ENCODE results near the gene DUSP16. TPM values are rescaled to one million over a fixed set of nuclear protein-coding genes. Genes with fewer than 3 reads are reported as not detected.

Gene DUSP16
- total and polyA plus RNA-seq, 2 experiments from 2014 or later, result 11.7 to 59.4 TPM

DNA sequence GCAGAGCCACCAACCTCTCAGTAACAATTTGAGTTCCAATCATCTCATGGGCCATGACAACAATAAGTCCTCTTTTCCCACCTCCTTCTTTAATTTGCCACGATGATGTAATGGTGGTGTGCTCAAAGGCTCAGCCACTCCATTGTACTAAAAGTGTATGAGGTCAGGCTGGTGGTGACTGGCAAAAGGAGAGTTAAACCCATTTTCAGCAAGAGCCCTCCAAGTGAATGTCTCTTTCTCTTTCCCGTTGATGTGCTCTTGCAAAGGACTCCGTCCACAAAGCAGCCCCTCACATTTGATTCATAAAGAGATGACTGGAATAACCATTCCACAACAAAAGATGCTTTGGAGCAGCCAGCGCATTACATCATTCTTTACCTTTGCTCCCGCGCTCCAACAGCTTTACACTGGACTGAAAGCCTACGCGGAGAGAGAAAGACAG, 41.6 kb downstream of the DUSP16 start:
- 0 out of 2 replicates have a peak, but pooled peaks cover 4% of the 10 kb centered on the region for H4K20me1 ChIP-seq (replicated peaks; ENCODE audit: insufficient read depth)
- H3K4me2 ChIP-seq, result no peak overlapping the region; the same call in 1 of the 2 replicates
- H3K4me3 ChIP-seq, result no peak overlapping the region
- Mint-ChIP-seq H3K36me3 (ENCODE audit: low read depth) (peaks cover 42% of the 10 kb centered on the region), H3K27me3 (ENCODE audit: insufficient read depth, low read depth, poor library complexity) (peaks cover 2% of the 10 kb centered on the region), H3K9me3 (no peaks in the 10 kb centered on the region), H3K4me3 (no peak overlapping the region), H3K4me1 (peaks cover 44% of the 10 kb centered on the region), H3K27ac (peak overlapping the region; percentile 71)
- H3K9me2 ChIP-seq (ENCODE audit: insufficient read depth), result no peaks in the 10 kb centered on the region
- 0 out of 2 replicates have a peak, but pooled peaks cover 3% of the 10 kb centered on the region for H3K36me3 ChIP-seq (ENCODE audit: insufficient read depth)
- no peak overlapping the region for H2AFZ ChIP-seq
- no peaks in the 10 kb centered on the region for H3F3A ChIP-seq (replicated peaks; ENCODE audit: low read depth)
- H3K27me3 ChIP-seq (ENCODE audit: insufficient read depth), result no peaks in the 10 kb centered on the region
- peaks cover 81% of the 10 kb centered on the region for H3K79me2 ChIP-seq (replicated peaks; ENCODE audit: insufficient read depth)
- TF ChIP-seq POLR2AphosphoS5 (IDR thresholded peaks at IDR 0.05; ENCODE audit: low read depth), result no peak
- TF ChIP-seq CREB1 (CRISPR knock-in tag; IDR thresholded peaks at IDR 0.05; ENCODE audit: low read depth), result no peak
- TF ChIP-seq, protein P1, sequence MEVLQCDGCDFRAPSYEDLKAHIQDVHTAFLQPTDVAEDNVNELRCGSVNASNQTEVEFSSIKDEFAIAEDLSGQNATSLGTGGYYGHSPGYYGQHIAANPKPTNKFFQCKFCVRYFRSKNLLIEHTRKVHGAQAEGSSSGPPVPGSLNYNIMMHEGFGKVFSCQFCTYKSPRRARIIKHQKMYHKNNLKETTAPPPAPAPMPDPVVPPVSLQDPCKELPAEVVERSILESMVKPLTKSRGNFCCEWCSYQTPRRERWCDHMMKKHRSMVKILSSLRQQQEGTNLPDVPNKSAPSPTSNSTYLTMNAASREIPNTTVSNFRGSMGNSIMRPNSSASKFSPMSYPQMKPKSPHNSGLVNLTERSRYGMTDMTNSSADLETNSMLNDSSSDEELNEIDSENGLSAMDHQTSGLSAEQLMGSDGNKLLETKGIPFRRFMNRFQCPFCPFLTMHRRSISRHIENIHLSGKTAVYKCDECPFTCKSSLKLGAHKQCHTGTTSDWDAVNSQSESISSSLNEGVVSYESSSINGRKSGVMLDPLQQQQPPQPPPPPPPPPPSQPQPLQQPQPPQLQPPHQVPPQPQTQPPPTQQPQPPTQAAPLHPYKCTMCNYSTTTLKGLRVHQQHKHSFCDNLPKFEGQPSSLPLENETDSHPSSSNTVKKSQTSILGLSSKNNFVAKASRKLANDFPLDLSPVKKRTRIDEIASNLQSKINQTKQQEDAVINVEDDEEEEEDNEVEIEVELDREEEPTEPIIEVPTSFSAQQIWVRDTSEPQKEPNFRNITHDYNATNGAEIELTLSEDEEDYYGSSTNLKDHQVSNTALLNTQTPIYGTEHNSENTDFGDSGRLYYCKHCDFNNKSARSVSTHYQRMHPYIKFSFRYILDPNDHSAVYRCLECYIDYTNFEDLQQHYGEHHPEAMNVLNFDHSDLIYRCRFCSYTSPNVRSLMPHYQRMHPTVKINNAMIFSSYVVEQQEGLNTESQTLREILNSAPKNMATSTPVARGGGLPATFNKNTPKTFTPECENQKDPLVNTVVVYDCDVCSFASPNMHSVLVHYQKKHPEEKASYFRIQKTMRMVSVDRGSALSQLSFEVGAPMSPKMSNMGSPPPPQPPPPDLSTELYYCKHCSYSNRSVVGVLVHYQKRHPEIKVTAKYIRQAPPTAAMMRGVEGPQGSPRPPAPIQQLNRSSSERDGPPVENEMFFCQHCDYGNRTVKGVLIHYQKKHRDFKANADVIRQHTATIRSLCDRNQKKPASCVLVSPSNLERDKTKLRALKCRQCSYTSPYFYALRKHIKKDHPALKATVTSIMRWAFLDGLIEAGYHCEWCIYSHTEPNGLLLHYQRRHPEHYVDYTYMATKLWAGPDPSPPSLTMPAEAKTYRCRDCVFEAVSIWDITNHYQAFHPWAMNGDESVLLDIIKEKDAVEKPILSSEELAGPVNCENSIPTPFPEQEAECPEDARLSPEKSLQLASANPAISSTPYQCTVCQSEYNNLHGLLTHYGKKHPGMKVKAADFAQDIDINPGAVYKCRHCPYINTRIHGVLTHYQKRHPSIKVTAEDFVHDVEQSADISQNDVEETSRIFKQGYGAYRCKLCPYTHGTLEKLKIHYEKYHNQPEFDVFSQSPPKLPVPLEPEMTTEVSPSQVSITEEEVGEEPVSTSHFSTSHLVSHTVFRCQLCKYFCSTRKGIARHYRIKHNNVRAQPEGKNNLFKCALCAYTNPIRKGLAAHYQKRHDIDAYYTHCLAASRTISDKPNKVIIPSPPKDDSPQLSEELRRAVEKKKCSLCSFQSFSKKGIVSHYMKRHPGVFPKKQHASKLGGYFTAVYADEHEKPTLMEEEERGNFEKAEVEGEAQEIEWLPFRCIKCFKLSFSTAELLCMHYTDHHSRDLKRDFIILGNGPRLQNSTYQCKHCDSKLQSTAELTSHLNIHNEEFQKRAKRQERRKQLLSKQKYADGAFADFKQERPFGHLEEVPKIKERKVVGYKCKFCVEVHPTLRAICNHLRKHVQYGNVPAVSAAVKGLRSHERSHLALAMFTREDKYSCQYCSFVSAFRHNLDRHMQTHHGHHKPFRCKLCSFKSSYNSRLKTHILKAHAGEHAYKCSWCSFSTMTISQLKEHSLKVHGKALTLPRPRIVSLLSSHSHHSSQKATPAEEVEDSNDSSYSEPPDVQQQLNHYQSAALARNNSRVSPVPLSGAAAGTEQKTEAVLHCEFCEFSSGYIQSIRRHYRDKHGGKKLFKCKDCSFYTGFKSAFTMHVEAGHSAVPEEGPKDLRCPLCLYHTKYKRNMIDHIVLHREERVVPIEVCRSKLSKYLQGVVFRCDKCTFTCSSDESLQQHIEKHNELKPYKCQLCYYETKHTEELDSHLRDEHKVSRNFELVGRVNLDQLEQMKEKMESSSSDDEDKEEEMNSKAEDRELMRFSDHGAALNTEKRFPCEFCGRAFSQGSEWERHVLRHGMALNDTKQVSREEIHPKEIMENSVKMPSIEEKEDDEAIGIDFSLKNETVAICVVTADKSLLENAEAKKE (CRISPR knock-in tag; IDR thresholded peaks at IDR 0.05), result no peak
- TF ChIP-seq EZH2 (IDR thresholded peaks at IDR 0.05; ENCODE audit: low read depth, unreplicated experiment), result no peak
- no peak for TF ChIP-seq JUNB (IDR thresholded peaks at IDR 0.05; ENCODE audit: unreplicated experiment)
- no peak for TF ChIP-seq ZNF331 (CRISPR knock-in tag; IDR thresholded peaks at IDR 0.05; ENCODE audit: low read depth)
- TF ChIP-seq, protein P2, sequence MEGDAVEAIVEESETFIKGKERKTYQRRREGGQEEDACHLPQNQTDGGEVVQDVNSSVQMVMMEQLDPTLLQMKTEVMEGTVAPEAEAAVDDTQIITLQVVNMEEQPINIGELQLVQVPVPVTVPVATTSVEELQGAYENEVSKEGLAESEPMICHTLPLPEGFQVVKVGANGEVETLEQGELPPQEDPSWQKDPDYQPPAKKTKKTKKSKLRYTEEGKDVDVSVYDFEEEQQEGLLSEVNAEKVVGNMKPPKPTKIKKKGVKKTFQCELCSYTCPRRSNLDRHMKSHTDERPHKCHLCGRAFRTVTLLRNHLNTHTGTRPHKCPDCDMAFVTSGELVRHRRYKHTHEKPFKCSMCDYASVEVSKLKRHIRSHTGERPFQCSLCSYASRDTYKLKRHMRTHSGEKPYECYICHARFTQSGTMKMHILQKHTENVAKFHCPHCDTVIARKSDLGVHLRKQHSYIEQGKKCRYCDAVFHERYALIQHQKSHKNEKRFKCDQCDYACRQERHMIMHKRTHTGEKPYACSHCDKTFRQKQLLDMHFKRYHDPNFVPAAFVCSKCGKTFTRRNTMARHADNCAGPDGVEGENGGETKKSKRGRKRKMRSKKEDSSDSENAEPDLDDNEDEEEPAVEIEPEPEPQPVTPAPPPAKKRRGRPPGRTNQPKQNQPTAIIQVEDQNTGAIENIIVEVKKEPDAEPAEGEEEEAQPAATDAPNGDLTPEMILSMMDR (conservative IDR thresholded peaks at IDR 0.05; ENCODE audit: low read depth in 2 of 2), result no peak
- TF ChIP-seq NANOG (IDR thresholded peaks at IDR 0.05; ENCODE audit: borderline replicate concordance), result no peak
- TF ChIP-seq, protein P3, sequence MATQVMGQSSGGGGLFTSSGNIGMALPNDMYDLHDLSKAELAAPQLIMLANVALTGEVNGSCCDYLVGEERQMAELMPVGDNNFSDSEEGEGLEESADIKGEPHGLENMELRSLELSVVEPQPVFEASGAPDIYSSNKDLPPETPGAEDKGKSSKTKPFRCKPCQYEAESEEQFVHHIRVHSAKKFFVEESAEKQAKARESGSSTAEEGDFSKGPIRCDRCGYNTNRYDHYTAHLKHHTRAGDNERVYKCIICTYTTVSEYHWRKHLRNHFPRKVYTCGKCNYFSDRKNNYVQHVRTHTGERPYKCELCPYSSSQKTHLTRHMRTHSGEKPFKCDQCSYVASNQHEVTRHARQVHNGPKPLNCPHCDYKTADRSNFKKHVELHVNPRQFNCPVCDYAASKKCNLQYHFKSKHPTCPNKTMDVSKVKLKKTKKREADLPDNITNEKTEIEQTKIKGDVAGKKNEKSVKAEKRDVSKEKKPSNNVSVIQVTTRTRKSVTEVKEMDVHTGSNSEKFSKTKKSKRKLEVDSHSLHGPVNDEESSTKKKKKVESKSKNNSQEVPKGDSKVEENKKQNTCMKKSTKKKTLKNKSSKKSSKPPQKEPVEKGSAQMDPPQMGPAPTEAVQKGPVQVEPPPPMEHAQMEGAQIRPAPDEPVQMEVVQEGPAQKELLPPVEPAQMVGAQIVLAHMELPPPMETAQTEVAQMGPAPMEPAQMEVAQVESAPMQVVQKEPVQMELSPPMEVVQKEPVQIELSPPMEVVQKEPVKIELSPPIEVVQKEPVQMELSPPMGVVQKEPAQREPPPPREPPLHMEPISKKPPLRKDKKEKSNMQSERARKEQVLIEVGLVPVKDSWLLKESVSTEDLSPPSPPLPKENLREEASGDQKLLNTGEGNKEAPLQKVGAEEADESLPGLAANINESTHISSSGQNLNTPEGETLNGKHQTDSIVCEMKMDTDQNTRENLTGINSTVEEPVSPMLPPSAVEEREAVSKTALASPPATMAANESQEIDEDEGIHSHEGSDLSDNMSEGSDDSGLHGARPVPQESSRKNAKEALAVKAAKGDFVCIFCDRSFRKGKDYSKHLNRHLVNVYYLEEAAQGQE (IDR thresholded peaks at IDR 0.05; ENCODE audit: unreplicated experiment), result no peak
- TF ChIP-seq EZH2phosphoT487 (IDR thresholded peaks at IDR 0.05; ENCODE audit: unreplicated experiment), result no peak
- no peak for TF ChIP-seq STAT1 (IDR thresholded peaks at IDR 0.05; ENCODE audit: unreplicated experiment)
- no peak for TF ChIP-seq ZNF114 (CRISPR knock-in tag; IDR thresholded peaks at IDR 0.05)
- TF ChIP-seq, protein P4, sequence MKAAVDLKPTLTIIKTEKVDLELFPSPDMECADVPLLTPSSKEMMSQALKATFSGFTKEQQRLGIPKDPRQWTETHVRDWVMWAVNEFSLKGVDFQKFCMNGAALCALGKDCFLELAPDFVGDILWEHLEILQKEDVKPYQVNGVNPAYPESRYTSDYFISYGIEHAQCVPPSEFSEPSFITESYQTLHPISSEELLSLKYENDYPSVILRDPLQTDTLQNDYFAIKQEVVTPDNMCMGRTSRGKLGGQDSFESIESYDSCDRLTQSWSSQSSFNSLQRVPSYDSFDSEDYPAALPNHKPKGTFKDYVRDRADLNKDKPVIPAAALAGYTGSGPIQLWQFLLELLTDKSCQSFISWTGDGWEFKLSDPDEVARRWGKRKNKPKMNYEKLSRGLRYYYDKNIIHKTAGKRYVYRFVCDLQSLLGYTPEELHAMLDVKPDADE (IDR thresholded peaks at IDR 0.05), result no peak
- DNase-seq (ENCODE audit: low spot score) (no peak), ATAC-seq (no peak)
- peaks cover 41% of the 10 kb centered on the region for H3K4me1 ChIP-seq (ENCODE audit: insufficient read depth)
- peak overlapping the region; percentile 72; the same call in 1 of the 2 replicates for H3K27ac ChIP-seq (ENCODE audit: low read depth)

Measured in GM23338 (cell line).